MM.1S (cell line): ENCODE results near the gene RAB12.

ENCODE experiments used
- CTCF ChIP-seq: fragments of 300-600 bp; sonication (generic); IDR thresholded peaks from 2 replicates; pipeline ENCODE4 v1.5.1; 2016; ENCODE audit warnings: antibody characterized with exemption, low read length, mixed read lengths
- EZH2 ChIP-seq: fragments of 300-600 bp; sonication (generic); optimal IDR thresholded peaks from 2 replicates; pipeline ENCODE3; 2017; ENCODE audit warnings: low read depth, mild to moderate bottlenecking, antibody characterized with exemption, low read length, mixed read lengths

DNA sequence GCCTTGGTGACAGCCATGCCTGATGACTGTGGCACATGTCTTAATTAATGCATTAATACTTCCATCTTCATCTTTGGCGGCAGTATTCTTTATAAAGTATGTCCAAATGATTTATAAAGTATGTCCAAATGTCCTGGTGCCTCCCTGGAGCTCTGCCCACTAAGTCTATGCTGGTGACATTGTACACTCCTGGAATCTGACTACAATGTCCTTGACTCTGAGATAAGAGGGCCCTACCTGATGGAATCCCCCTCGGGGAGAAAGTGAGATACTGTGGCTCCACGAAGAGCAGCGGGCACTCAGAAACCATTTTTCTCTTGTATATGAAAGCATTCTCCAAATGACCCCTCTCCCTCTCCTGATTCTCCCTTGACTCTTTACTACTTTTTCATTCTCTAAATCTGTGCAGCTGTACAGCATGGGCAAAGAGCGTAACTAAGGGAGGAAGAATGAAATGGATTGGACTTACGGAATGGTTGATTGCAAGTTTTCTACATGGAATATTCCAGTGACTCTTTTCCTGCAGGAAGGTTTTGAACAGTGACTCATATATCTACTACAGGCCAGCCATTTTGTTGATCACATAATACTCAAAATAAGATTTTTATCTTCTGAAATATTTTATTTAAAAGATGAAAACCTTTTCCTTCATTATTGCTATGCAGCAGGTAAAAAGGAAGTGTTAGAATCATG is 17.3 kb downstream of the RAB12 start:
- TF ChIP-seq EZH2 (no peak), CTCF (no peak)
